ENCODE results near the gene BLNK.

BLNK gene

GRCh38 chr10:96279191-96279641 is 7.8 kb upstream of the BLNK start:
- no peak overlapping the region for H3K9ac ChIP-seq (ENCODE audit: insufficient read length, low read depth)
- no peak for DNase-seq (ENCODE audit: low read depth, low spot score)
- H3K9me3 ChIP-seq (ENCODE audit: insufficient read depth, low read length): no peaks in the 10 kb centered on the region
- no peaks in the 10 kb centered on the region for H3K36me3 ChIP-seq (ENCODE audit: insufficient read depth, insufficient read length, low read length)
- H3K27me3 ChIP-seq (ENCODE audit: insufficient read depth, insufficient read length): no peaks in the 10 kb centered on the region
- H3K4me1 ChIP-seq (ENCODE audit: insufficient read depth, insufficient read length): no peaks in the 10 kb centered on the region
- no peak overlapping the region for H3K4me3 ChIP-seq (ENCODE audit: insufficient read length, low read depth)
- no peak for TF ChIP-seq ZNF274 (IDR thresholded peaks at IDR 0.05; ENCODE audit: low read depth, low read length)
- no peak for TF ChIP-seq SUZ12 (IDR thresholded peaks at IDR 0.05; ENCODE audit: extremely low read depth, insufficient read depth, insufficient read length)
- no peak for TF ChIP-seq YY1 (IDR thresholded peaks at IDR 0.05; ENCODE audit: insufficient read depth, insufficient read length)

GRCh38 chr10:96276831-96277230 is 5.5 kb upstream of the BLNK start:
- H3K36me3 ChIP-seq (ENCODE audit: insufficient read depth, insufficient read length, low read length): no peaks in the 10 kb centered on the region
- TF ChIP-seq YY1 (IDR thresholded peaks at IDR 0.05; ENCODE audit: insufficient read depth, insufficient read length) (no peak), ZNF274 (IDR thresholded peaks at IDR 0.05; ENCODE audit: low read depth, low read length) (no peak), SUZ12 (IDR thresholded peaks at IDR 0.05; ENCODE audit: extremely low read depth, insufficient read depth, insufficient read length) (no peak)
- no peaks in the 10 kb centered on the region for H3K9me3 ChIP-seq (ENCODE audit: insufficient read depth, low read length)
- H3K9ac ChIP-seq (ENCODE audit: insufficient read length, low read depth): no peak overlapping the region
- no peak for DNase-seq (ENCODE audit: low read depth, low spot score)
- no peak overlapping the region for H3K4me3 ChIP-seq (ENCODE audit: insufficient read length, low read depth)
- no peaks in the 10 kb centered on the region for H3K4me1 ChIP-seq (ENCODE audit: insufficient read depth, insufficient read length)
- H3K27me3 ChIP-seq (ENCODE audit: insufficient read depth, insufficient read length): no peaks in the 10 kb centered on the region

GRCh38 chr10:96276426-96276825 is 5.1 kb upstream of the BLNK start:
- TF ChIP-seq ZNF274 (IDR thresholded peaks at IDR 0.05; ENCODE audit: low read depth, low read length) (no peak), YY1 (IDR thresholded peaks at IDR 0.05; ENCODE audit: insufficient read depth, insufficient read length) (no peak), SUZ12 (IDR thresholded peaks at IDR 0.05; ENCODE audit: extremely low read depth, insufficient read depth, insufficient read length) (no peak)
- DNase-seq (ENCODE audit: low read depth, low spot score): no peak
- H3K4me1 ChIP-seq (ENCODE audit: insufficient read depth, insufficient read length): no peaks in the 10 kb centered on the region
- H3K4me3 ChIP-seq (ENCODE audit: insufficient read length, low read depth): no peak overlapping the region
- no peak overlapping the region for H3K9ac ChIP-seq (ENCODE audit: insufficient read length, low read depth)
- no peaks in the 10 kb centered on the region for H3K27me3 ChIP-seq (ENCODE audit: insufficient read depth, insufficient read length)
- H3K36me3 ChIP-seq (ENCODE audit: insufficient read depth, insufficient read length, low read length): no peaks in the 10 kb centered on the region
- no peaks in the 10 kb centered on the region for H3K9me3 ChIP-seq (ENCODE audit: insufficient read depth, low read length)

- TF ChIP-seq ZNF274 (IDR thresholded peaks at IDR 0.05; ENCODE audit: low read depth, low read length): no peak
- no peak for TF ChIP-seq YY1 (IDR thresholded peaks at IDR 0.05; ENCODE audit: insufficient read depth, insufficient read length)
- no peak for TF ChIP-seq SUZ12 (IDR thresholded peaks at IDR 0.05; ENCODE audit: extremely low read depth, insufficient read depth, insufficient read length)
- Histone ChIP-seq H3K4me1 (ENCODE audit: insufficient read depth, insufficient read length) (no peaks in the 10 kb centered on the region), H3K36me3 (ENCODE audit: insufficient read depth, insufficient read length, low read length) (no peaks in the 10 kb centered on the region), H3K9ac (ENCODE audit: insufficient read length, low read depth) (no peak overlapping the region), H3K4me3 (ENCODE audit: insufficient read length, low read depth) (no peak overlapping the region), H3K27me3 (ENCODE audit: insufficient read depth, insufficient read length) (no peaks in the 10 kb centered on the region), H3K9me3 (ENCODE audit: insufficient read depth, low read length) (no peaks in the 10 kb centered on the region)
- no peak for DNase-seq (ENCODE audit: low read depth, low spot score)
Measured at GRCh38 chr10:96275685-96276418, 4.5 kb upstream of the BLNK start.

GRCh38 chr10:96272316-96273280 is 1.2 kb upstream of the BLNK start:
- Histone ChIP-seq H3K4me3 (ENCODE audit: insufficient read length, low read depth) (no peak overlapping the region), H3K9ac (ENCODE audit: insufficient read length, low read depth) (no peak overlapping the region), H3K9me3 (ENCODE audit: insufficient read depth, low read length) (no peaks in the 10 kb centered on the region), H3K4me1 (ENCODE audit: insufficient read depth, insufficient read length) (no peaks in the 10 kb centered on the region), H3K36me3 (ENCODE audit: insufficient read depth, insufficient read length, low read length) (no peaks in the 10 kb centered on the region), H3K27me3 (ENCODE audit: insufficient read depth, insufficient read length) (no peaks in the 10 kb centered on the region)
- no peak for DNase-seq (ENCODE audit: low read depth, low spot score)
- TF ChIP-seq ZNF274 (IDR thresholded peaks at IDR 0.05; ENCODE audit: low read depth, low read length) (no peak), SUZ12 (IDR thresholded peaks at IDR 0.05; ENCODE audit: extremely low read depth, insufficient read depth, insufficient read length) (no peak), YY1 (IDR thresholded peaks at IDR 0.05; ENCODE audit: insufficient read depth, insufficient read length) (no peak)

GRCh38 chr10:96270571-96270970 is 798 bp downstream of the BLNK start:
- Histone ChIP-seq H3K4me3 (ENCODE audit: insufficient read length, low read depth) (no peak overlapping the region), H3K9ac (ENCODE audit: insufficient read length, low read depth) (no peak overlapping the region), H3K4me1 (ENCODE audit: insufficient read depth, insufficient read length) (no peaks in the 10 kb centered on the region), H3K27me3 (ENCODE audit: insufficient read depth, insufficient read length) (no peaks in the 10 kb centered on the region), H3K9me3 (ENCODE audit: insufficient read depth, low read length) (no peaks in the 10 kb centered on the region), H3K36me3 (ENCODE audit: insufficient read depth, insufficient read length, low read length) (no peaks in the 10 kb centered on the region)
- no peak for DNase-seq (ENCODE audit: low read depth, low spot score)
- TF ChIP-seq ZNF274 (IDR thresholded peaks at IDR 0.05; ENCODE audit: low read depth, low read length) (no peak), SUZ12 (IDR thresholded peaks at IDR 0.05; ENCODE audit: extremely low read depth, insufficient read depth, insufficient read length) (no peak), YY1 (IDR thresholded peaks at IDR 0.05; ENCODE audit: insufficient read depth, insufficient read length) (no peak)

All from NT2/D1 (cell line).